Small intestine (tissue), 7 donors: ENCODE measurements around the gene RNPEPL1. TPM values are rescaled to one million over a fixed set of nuclear protein-coding genes. Genes with fewer than 3 reads are reported as not detected.

Source experiments
- DNase-seq, 2 donors: peaks; one replicate each; pipeline versions ENCODE4 v3.0.0 to v3.0.0-alpha.2; 2013
- FAIRE-seq: peaks from 2 replicates; lab custom pipeline; 2012; peaks lifted over from hg19 to GRCh38; lab: Jason Lieb, UNC
- H3K27ac ChIP-seq, 3 donors: one replicate each; pipeline ENCODE4 v1.5.1; 2013; ENCODE audit warnings: low read length in 2 of 3, mild to moderate bottlenecking in 2 of 3, control low read depth in 1 of 3, inconsistent platforms in 1 of 3, low read depth in 1 of 3, moderate library complexity in 1 of 3
- H3K27me3 ChIP-seq, 3 donors: one replicate each; pipeline ENCODE4 v1.6.1; 2013; ENCODE audit warnings: low read length in 3 of 3, inconsistent platforms in 1 of 3; ENCODE audit not compliant: control insufficient read depth in 3 of 3, insufficient read depth in 3 of 3
- H3K36me3 ChIP-seq, 3 donors: one replicate each; pipeline ENCODE4 v1.6.1; 2013; ENCODE audit warnings: low read length in 3 of 3, inconsistent platforms in 1 of 3, low read depth in 1 of 3, mild to moderate bottlenecking in 1 of 3, moderate library complexity in 1 of 3; ENCODE audit not compliant: control insufficient read depth in 3 of 3, insufficient read depth in 2 of 3
- H3K4me1 ChIP-seq, 3 donors: one replicate each; pipeline ENCODE4 v1.6.1; 2013; ENCODE audit warnings: low read length in 2 of 3, inconsistent platforms in 1 of 3, low read depth in 1 of 3, mild to moderate bottlenecking in 1 of 3, moderate library complexity in 1 of 3; ENCODE audit not compliant: control insufficient read depth in 3 of 3, insufficient read depth in 2 of 3
- H3K4me3 ChIP-seq, 3 donors: one replicate each; pipeline ENCODE4 v1.5.1; 2013; ENCODE audit warnings: low read length in 3 of 3, control low read depth in 1 of 3, inconsistent platforms in 1 of 3, low read depth in 1 of 3, mild to moderate bottlenecking in 1 of 3, moderate library complexity in 1 of 3
- H3K9me3 ChIP-seq, 2 donors: one replicate each; pipeline ENCODE4 v1.6.1; 2013; ENCODE audit warnings: low read depth in 1 of 2, low read length in 1 of 2; ENCODE audit not compliant: control insufficient read depth in 2 of 2, insufficient read depth in 1 of 2
- WGBS, 3 donors: extraction: QIAGEN DNeasy Blood & Tissue Kit; methylation state at CpG; one replicate each; pipeline ENCODE4 v1.1.7; 2013; 5-methylcytosine and 5-hydroxymethylcytosine counted together
- polyA plus RNA-seq, 4 donors: library from polyadenylated mRNA; stranded (reverse) in 3 of 4; unstranded in 1 of 4; fragments of 200-250 nt in 3 of 4; fragments of 120-200 nt in 1 of 4; gene quantifications; one replicate each; pipeline versions ENCODE4 v1.2.1 to v1.2.3, GENCODE V29; 2013
- donor health status: healthy with polysubstance abuse.
- donor health status: control.
- donor health status: control.
- donor health status: Bipolar disorder and iron deficiency.
- donor health status: healthy.

The RNPEPL1 gene
- polyA plus RNA-seq, 4 donors = 63.6 to 149 (median 115) TPM

GRCh38 chr2:240596491-240596931, 28.2 kb downstream of the RNPEPL1 start:
- FAIRE-seq (no peak), DNase-seq (no peak)
- H3K9me3 ChIP-seq = no peaks in the 10 kb centered on the region
- WGBS, 3 donors = 88 to 94% (median 91%) methylated on average over 21 to 23 of the region's 23 CpGs
- no peaks in the 10 kb centered on the region for H3K4me1 ChIP-seq
- no peak overlapping the region for H3K27ac ChIP-seq
- H3K27me3 ChIP-seq = no peaks in the 10 kb centered on the region
- peaks cover 2 to 97% (median 10%) of the 10 kb centered on the region in 3 donors for H3K36me3 ChIP-seq
- no peak overlapping the region for H3K4me3 ChIP-seq

DNA sequence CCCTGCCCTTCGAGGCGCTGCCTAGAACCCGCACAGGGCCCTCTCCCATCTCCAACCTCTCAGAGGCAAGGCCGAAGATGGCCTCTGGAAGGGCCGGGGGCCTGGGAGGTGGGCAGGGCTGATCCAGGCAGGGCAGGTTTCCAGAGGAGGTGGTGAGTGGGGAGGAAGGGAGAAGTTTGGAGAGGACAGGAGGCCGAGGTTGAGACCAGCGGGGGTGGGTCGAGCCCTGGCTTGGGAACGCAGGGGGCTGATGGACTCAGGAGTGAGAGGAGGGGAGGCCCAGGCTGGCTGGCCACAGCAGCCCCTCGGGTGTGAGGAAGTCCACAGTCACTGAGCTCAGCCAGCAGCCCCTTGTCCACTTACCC, 28.8 kb downstream of the RNPEPL1 start:
- H3K4me1 ChIP-seq = no peaks in the 10 kb centered on the region
- WGBS, 3 donors = 93 to 95% (median 95%) methylated on average over 10 of the region's 10 CpGs
- FAIRE-seq = no peak
- H3K27me3 ChIP-seq = no peaks in the 10 kb centered on the region
- peaks cover 2 to 97% (median 8%) of the 10 kb centered on the region in 3 donors for H3K36me3 ChIP-seq
- no peak overlapping the region for H3K27ac ChIP-seq
- H3K9me3 ChIP-seq = no peaks in the 10 kb centered on the region
- H3K4me3 ChIP-seq = no peak overlapping the region
- DNase-seq = no peak

DNA sequence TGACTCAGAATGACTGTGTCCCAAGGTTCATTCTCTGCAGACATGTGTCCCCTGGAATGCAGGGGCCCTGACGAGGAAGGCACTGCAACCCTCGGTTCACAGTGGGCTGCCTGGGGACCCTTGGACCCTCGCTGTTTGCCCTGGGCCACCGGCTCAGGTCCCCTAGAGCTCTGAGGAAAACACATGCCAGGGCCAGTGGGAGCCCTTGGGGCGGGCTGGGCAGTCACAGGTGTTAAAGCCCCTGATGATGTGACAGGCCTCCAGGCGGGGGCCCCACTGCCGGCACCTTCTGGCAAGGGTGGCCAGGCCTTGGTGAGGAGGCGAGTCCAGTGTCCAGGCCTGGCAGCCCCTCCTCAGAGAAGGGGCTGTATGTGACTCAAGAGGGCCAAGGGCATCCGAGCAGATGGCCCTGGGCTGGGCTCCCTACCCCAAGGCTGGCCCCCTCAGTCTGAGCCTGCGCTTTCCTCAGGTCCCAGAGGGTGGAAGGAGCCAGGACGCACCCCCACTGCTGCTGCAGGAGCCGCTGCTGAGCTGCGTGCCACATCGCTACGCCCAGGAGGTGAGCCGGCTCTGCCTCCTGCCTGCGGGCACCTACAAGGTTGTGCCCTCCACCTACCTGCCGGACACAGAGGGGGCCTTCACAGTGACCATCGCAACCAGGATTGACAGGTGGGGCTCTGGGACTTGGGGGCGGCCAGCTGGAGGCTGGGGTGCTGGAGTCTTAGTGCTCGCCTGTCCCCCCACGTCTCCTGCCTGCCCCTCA, 29.3 kb downstream of the RNPEPL1 start:
- H3K4me1 ChIP-seq = no peaks in the 10 kb centered on the region
- no peak overlapping the region for H3K27ac ChIP-seq
- no peaks in the 10 kb centered on the region for H3K9me3 ChIP-seq
- peaks cover 2 to 95% (median 4%) of the 10 kb centered on the region in 3 donors for H3K36me3 ChIP-seq
- FAIRE-seq = no peak
- H3K4me3 ChIP-seq = no peak overlapping the region
- 91 to 95% (median 93%) methylated on average over 21 to 22 of the region's 22 CpGs for WGBS, 3 donors
- no peaks in the 10 kb centered on the region for H3K27me3 ChIP-seq
- DNase-seq = no peak

- Histone ChIP-seq H3K27me3 (no peaks in the 10 kb centered on the region), H3K27ac (no peak overlapping the region), H3K9me3 (no peaks in the 10 kb centered on the region), H3K4me3 (no peak overlapping the region), H3K4me1 (peaks cover 0 to 7% (median 0%) of the 10 kb centered on the region in 3 donors), H3K36me3 (peaks cover 2 to 95% (median 4%) of the 10 kb centered on the region in 3 donors)
- FAIRE-seq (no peak), DNase-seq (no peak)
- WGBS, 3 donors = 94 to 97% (median 95%) methylated on average over 14 to 17 of the region's 17 CpGs
Measured at GRCh38 chr2:240598311-240598911, 30.1 kb downstream of the RNPEPL1 start.

DNA sequence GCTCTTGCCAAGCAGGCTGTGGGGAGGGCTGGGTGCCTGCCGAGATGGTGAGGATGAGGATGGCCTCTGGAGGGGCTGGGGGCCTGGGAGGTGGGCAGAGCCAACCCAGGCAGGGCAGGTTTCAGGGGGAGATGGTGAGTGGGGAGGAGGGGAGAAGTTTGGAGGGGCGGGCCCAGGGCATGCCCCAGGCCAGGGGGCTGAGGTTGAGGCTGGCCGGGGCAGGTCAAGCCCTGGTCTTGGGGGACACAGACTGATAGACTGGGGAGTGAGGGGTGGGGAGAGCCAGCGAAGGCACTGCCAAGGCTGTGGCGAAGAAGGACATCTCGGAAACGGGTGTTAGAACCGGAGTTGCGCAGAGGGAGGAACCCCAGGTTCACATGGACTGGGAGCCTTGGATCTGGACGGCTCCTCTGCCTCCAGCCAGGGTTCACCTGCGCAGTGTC, 30.9 kb downstream of the RNPEPL1 start:
- Histone ChIP-seq H3K27ac (no peak overlapping the region), H3K4me3 (no peak overlapping the region), H3K4me1 (peaks cover 0 to 14% (median 0%) of the 10 kb centered on the region in 3 donors), H3K36me3 (peaks cover 2 to 90% (median 4%) of the 10 kb centered on the region in 3 donors), H3K9me3 (no peaks in the 10 kb centered on the region), H3K27me3 (no peaks in the 10 kb centered on the region)
- DNase-seq (no peak), FAIRE-seq (no peak)
- 92 to 95% (median 95%) methylated on average over 11 of the region's 11 CpGs for WGBS, 3 donors

GRCh38 chr2:240600451-240600961, 32.2 kb downstream of the RNPEPL1 start:
- FAIRE-seq (no peak), DNase-seq (no peak)
- no peaks in the 10 kb centered on the region for H3K27me3 ChIP-seq
- H3K36me3 ChIP-seq = peaks cover 2 to 77% (median 4%) of the 10 kb centered on the region in 3 donors
- H3K4me1 ChIP-seq = peaks cover 0 to 24% (median 0%) of the 10 kb centered on the region in 3 donors
- 93 to 95% (median 95%) methylated on average over 16 of the region's 16 CpGs for WGBS, 3 donors
- H3K9me3 ChIP-seq = no peaks in the 10 kb centered on the region
- no peak overlapping the region for H3K4me3 ChIP-seq
- no peak overlapping the region for H3K27ac ChIP-seq

DNA sequence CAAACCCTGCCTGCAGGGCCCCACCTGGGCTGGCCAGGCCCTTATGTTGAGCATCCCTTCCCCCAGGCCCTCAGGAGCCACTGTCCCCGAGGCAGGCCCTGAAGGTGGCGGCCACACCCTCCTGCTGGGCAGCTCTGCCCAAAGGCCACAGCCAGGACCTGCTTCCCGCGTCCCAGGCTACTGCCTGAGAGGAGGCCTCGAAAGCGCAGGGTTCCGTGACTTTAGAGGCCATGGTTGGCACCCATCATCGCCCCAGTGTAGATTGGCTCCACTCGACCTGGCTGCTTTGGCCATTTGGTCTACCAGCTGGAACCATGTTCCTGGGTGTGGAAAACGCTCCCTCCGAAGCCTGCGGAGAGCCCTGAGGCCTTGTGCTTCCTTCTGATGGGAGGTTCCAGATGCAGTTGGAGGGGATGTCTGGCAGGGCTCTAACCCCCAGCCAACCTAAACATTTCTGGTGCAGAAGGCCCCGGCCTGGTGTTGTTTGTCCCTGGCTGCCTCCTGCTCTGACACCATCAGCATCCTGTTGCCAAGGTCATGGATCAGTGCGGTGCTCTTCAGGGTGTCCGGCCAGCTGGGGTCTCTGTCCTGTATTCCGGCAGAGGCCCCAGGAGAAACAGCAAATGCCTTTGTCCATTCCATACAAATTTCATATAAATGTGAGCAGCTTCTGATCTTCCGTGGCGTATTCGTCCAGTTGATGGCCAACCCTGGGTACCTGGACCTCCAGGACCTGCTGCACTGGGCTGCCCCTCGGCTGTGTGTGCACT, 33.0 kb downstream of the RNPEPL1 start:
- Histone ChIP-seq H3K4me1 (peaks cover 0 to 24% (median 0%) of the 10 kb centered on the region in 3 donors), H3K9me3 (no peaks in the 10 kb centered on the region), H3K27ac (no peak overlapping the region), H3K4me3 (no peak overlapping the region), H3K36me3 (peaks cover 2 to 74% (median 4%) of the 10 kb centered on the region in 3 donors), H3K27me3 (no peaks in the 10 kb centered on the region)
- FAIRE-seq (no peak), DNase-seq (no peak)
- WGBS, 3 donors = 83 to 90% (median 85%) methylated on average over 20 of the region's 20 CpGs

- H3K4me3 ChIP-seq = no peak overlapping the region
- FAIRE-seq (no peak), DNase-seq (no peak)
- H3K27ac ChIP-seq = no peak overlapping the region
- H3K9me3 ChIP-seq = no peaks in the 10 kb centered on the region
- H3K36me3 ChIP-seq = peaks cover 2 to 73% (median 4%) of the 10 kb centered on the region in 3 donors
- no peaks in the 10 kb centered on the region for H3K27me3 ChIP-seq
- peaks cover 0 to 24% (median 0%) of the 10 kb centered on the region in 3 donors for H3K4me1 ChIP-seq
- 93 to 100% (median 97%) methylated on average over 11 of the region's 11 CpGs for WGBS, 3 donors
Measured at GRCh38 chr2:240601831-240602160, 33.5 kb downstream of the RNPEPL1 start.
